Motor neuron (in vitro differentiated cells): ENCODE measurements around the gene FBLN7. TPM values are rescaled to one million over a fixed set of nuclear protein-coding genes. Genes with fewer than 3 reads are reported as not detected.
"Not testable (repeated sequence)": the region's sequence is repeated elsewhere in the genome, so short reads cannot be mapped to it uniquely, and the experiment has no call there.

ENCODE experiments used
- ATAC-seq, 8 experiments: fragments of 200-7000 bp; cut with Tn5 transposase; replicated peaks in 6 of 8; 2 replicates each; pipeline ENCODE4 v1.8.0; 2021; ENCODE audit warnings: mild to moderate bottlenecking in 8 of 8, moderate library complexity in 8 of 8
- H3K27ac ChIP-seq, 2 donors: fragments of 250-450 bp; sonication (Bioruptor Pico); 2 replicates each; pipeline ENCODE4 v1.9.0; 2021; ENCODE audit warnings: antibody characterized with exemption in 2 of 2, mild to moderate bottlenecking in 2 of 2, moderate library complexity in 1 of 2
- H3K4me1 ChIP-seq, 2 donors: fragments of 250-450 bp; sonication (Bioruptor Pico); replicated peaks in 1 of 2; 2 replicates each; pipeline ENCODE4 v1.6.1; 2021; ENCODE audit warnings: antibody characterized with exemption in 2 of 2, mild to moderate bottlenecking in 2 of 2, moderate library complexity in 1 of 2
- H3K4me3 ChIP-seq, 5 donors: fragments of 250-450 bp; sonication (Bioruptor Pico); 2 replicates each; pipeline ENCODE4 v1.9.0; 2021; ENCODE audit warnings: antibody characterized with exemption in 5 of 5, mild to moderate bottlenecking in 5 of 5, moderate library complexity in 4 of 5
- WGBS, 10 experiments: fragments of 450-650 bp; shearing (Covaris generic); methylation state at CpG; one replicate each; pipeline ENCODE4 v1.0.0; 2022; 5-methylcytosine and 5-hydroxymethylcytosine counted together
- in situ Hi-C, 9 experiments: fragments of 400-800 bp; cut with MboI; loops; one replicate each; pipeline ENCODE4 v1.15.0; 2021; ENCODE audit warnings: low sequenced_read_pairs in 9 of 9, low pct_unique_long_range_greater_than_20kb in 2 of 9; ENCODE audit not compliant: unreplicated experiment in 9 of 9
- total RNA-seq, 8 experiments: library from RNA; unstranded; fragments of 300-600 nt; gene quantifications; 2 replicates each; pipeline versions ENCODE4 v1.2.3 to v1.2.4, GENCODE V29; 2022

Gene FBLN7
- 1 to 10 TPM in 4 of 8 experiments, under 1 TPM in 4; 0.13 to 5.0 (median 0.73) TPM for total RNA-seq

GRCh38 chr2:112138159-112139032 is at the start of gene FBLN7:
Gene FBLN7 (plus strand): TSS chr2:112138385. CDS start chr2:112138656, 271 bp downstream.
- ATAC-seq: peak; percentile 56 to 84 (median 70)
- Histone ChIP-seq H3K27ac (peak within 1 kb of the TSS in 1 of 2 donors; percentile 30), H3K4me1 (peaks cover 4 to 6% of the 10 kb centered on the region in 2 donors), H3K4me3 (peak within 1 kb of the TSS; percentile 40 to 47 (median 43))
- in situ Hi-C loops: no loop called here
- 6% methylated on average over 3 of the region's 84 CpGs; no CpG with 5 or more reads in 9 of the 10 experiments for WGBS, 10 experiments

GRCh38 chr2:112089375-112089774 is 48.8 kb upstream of the FBLN7 start:
- ATAC-seq: no peak
- in situ Hi-C loops: no loop called here
- Histone ChIP-seq H3K27ac (no peak overlapping the region), H3K4me3 (no peak overlapping the region), H3K4me1 (no peaks in the 10 kb centered on the region)
- WGBS, 10 experiments: 94 to 100% (median 100%) methylated on average over 1 to 5 of the region's 5 CpGs; no CpG with 5 or more reads in 1 of the 10 experiments

GRCh38 chr2:112092286-112093041 is 45.7 kb upstream of the FBLN7 start:
- in situ Hi-C loops: no loop called here
- WGBS, 10 experiments: 76 to 100% (median 94%) methylated on average over 2 to 6 of the region's 6 CpGs
- Histone ChIP-seq H3K4me1 (no peaks in the 10 kb centered on the region), H3K27ac (no peak overlapping the region), H3K4me3 (no peak overlapping the region)
- peak in 2 of 8 experiments; percentile 79 to 89 for ATAC-seq

- no peaks in the 10 kb centered on the region for H3K4me1 ChIP-seq
- WGBS, 10 experiments: 0 to 100% (median 88%) methylated on average over 1 of the region's 1 CpG; no CpG with 5 or more reads in 3 of the 10 experiments
- no peak overlapping the region for H3K4me3 ChIP-seq
- in situ Hi-C loops: no loop called here
- ATAC-seq: peak in 1 of 8 experiments; percentile 30
- H3K27ac ChIP-seq: no peak overlapping the region
Measured at GRCh38 chr2:112093216-112093615, 45.0 kb upstream of the FBLN7 start.

- in situ Hi-C loops: no loop called here
Measured at GRCh38 chr2:112095681-112096080, 42.5 kb upstream of the FBLN7 start.

GRCh38 chr2:112096098-112096497 is 42.1 kb upstream of the FBLN7 start:
- Histone ChIP-seq H3K4me3 (no peak overlapping the region), H3K27ac (no peak overlapping the region), H3K4me1 (no peaks in the 10 kb centered on the region)
- ATAC-seq: peak in 1 of 8 experiments; percentile 63
- WGBS, 10 experiments: 24 to 100% (median 80%) methylated on average over 1 to 9 of the region's 10 CpGs; no CpG with 5 or more reads in 1 of the 10 experiments
- in situ Hi-C loops: no loop called here

More at GRCh38 chr2:112095681-112096080, 42.5 kb upstream of the FBLN7 start:
- no peak overlapping the region for H3K4me3 ChIP-seq
- H3K4me1 ChIP-seq: no peaks in the 10 kb centered on the region
- ATAC-seq: no peak
- no CpG with 5 or more reads among the region's 1 CpG for WGBS, 10 experiments
- no peak overlapping the region for H3K27ac ChIP-seq

GRCh38 chr2:112108178-112108832 is 29.9 kb upstream of the FBLN7 start:
- H3K4me1 ChIP-seq: no peaks in the 10 kb centered on the region
- no peak for ATAC-seq
- in situ Hi-C loops: no loop called here
- H3K4me3 ChIP-seq: no peak overlapping the region
- H3K27ac ChIP-seq: no peak overlapping the region
- 67 to 100% (median 94%) methylated on average over 1 of the region's 1 CpG; no CpG with 5 or more reads in 2 of the 10 experiments for WGBS, 10 experiments

GRCh38 chr2:112109278-112109677 is 28.9 kb upstream of the FBLN7 start:
- ATAC-seq: no peak
- Histone ChIP-seq H3K4me1 (no peaks in the 10 kb centered on the region), H3K27ac (no peak overlapping the region), H3K4me3 (no peak overlapping the region)
- in situ Hi-C loops: no loop called here

GRCh38 chr2:112110966-112111365 is 27.2 kb upstream of the FBLN7 start:
- Histone ChIP-seq H3K4me1 (no peaks in the 10 kb centered on the region), H3K27ac (no peak overlapping the region), H3K4me3 (no peak overlapping the region)
- WGBS, 10 experiments: 80 to 100% (median 94%) methylated on average over 1 of the region's 1 CpG; no CpG with 5 or more reads in 4 of the 10 experiments
- in situ Hi-C loops: no loop called here
- no peak for ATAC-seq

- 83 to 100% (median 95%) methylated on average over 1 to 4 of the region's 4 CpGs; no CpG with 5 or more reads in 2 of the 10 experiments for WGBS, 10 experiments
- in situ Hi-C loops, H3K4me3 ChIP-seq, H3K4me1 ChIP-seq, ATAC-seq, H3K27ac ChIP-seq: not testable (repeated sequence)
Measured at GRCh38 chr2:112113354-112113753, 24.8 kb upstream of the FBLN7 start.

GRCh38 chr2:112118148-112118547 is 20.0 kb upstream of the FBLN7 start:
- in situ Hi-C loops: no loop called here
- Histone ChIP-seq H3K4me1 (no peaks in the 10 kb centered on the region), H3K27ac (no peak overlapping the region), H3K4me3 (no peak overlapping the region)
- ATAC-seq: peak in 2 of 8 experiments; percentile 29 to 70
- WGBS, 10 experiments: 30 to 100% (median 60%) methylated on average over 1 to 4 of the region's 4 CpGs; no CpG with 5 or more reads in 1 of the 10 experiments

- Histone ChIP-seq H3K27ac (no peak overlapping the region), H3K4me3 (no peak overlapping the region), H3K4me1 (no peaks in the 10 kb centered on the region)
- in situ Hi-C loops: no loop called here
- ATAC-seq: peak in 2 of 8 experiments; percentile 20 to 30
Measured at GRCh38 chr2:112121682-112122254, 16.4 kb upstream of the FBLN7 start.
